GM20000 (cell line): ENCODE measurements around the gene DUSP18.
"Not testable (repeated sequence)": the region's sequence is repeated elsewhere in the genome, so short reads cannot be mapped to it uniquely, and the experiment has no call there.

Experiments used
- DNase-seq: peaks from one replicate; pipeline ENCODE4 v3.0.0; 2012; ENCODE audit warnings: low spot score
- CTCF ChIP-seq: IDR thresholded peaks from 2 replicates; pipeline ENCODE4 v1.5.1; 2012; ENCODE audit warnings: mild to moderate bottlenecking, control low read depth; ENCODE audit errors: extremely low read depth, missing control alignments

Gene DUSP18

GRCh38 chr22:30689622-30690021 is 21.9 kb upstream of the DUSP18 start:
- no peak for TF ChIP-seq CTCF

DNA sequence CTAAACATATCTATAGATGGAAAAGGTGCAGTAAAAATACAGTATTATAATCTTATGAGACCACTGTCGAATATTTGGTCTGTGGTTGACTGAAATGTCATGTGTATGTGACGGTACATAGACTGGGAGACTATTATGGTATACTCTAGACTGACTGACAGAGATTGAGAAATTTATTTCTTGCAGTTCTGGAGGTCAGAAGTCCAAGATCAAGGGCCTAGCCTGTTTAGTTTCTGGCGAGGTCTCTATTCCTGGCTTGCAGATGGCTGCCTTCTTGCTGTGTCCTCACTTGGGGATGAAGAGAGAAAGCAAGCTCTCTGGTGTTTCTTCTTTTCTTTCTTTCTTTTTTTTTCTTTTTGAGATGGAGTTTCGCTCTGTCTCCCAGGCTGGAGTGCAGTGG is 19.7 kb upstream of the DUSP18 start:
- no peak for TF ChIP-seq CTCF

More at GRCh38 chr22:30689622-30690021, 21.9 kb upstream of the DUSP18 start:
- DNase-seq: no peak

DNA sequence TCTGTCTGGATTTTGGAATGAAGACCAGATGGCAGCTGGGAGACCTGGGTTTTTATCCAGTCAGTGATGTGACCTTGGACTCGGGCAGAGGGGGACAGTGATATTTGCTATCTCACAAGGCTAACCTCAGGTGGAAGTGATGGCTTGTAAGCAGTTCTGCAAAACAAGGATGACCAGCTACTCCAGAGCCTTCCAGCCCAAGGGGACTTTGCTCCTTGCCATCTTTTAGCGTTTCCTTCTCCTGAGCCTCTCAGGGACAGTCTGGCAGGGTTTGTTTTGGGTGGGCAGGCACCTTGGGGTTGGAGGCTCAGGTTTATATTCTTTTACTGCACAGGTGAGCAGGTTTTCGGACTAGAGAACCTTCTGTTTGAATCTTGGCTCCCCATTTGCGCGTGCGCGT is 17.5 kb upstream of the DUSP18 start:
- no peak for DNase-seq

More for the DNA sequence above, 19.7 kb upstream of the DUSP18 start:
- DNase-seq: no peak

GRCh38 chr22:30681831-30682230 is 14.2 kb upstream of the DUSP18 start:
- no peak for TF ChIP-seq CTCF
- DNase-seq: no peak

More for the DNA sequence above, 17.5 kb upstream of the DUSP18 start:
- TF ChIP-seq CTCF: no peak

DNA sequence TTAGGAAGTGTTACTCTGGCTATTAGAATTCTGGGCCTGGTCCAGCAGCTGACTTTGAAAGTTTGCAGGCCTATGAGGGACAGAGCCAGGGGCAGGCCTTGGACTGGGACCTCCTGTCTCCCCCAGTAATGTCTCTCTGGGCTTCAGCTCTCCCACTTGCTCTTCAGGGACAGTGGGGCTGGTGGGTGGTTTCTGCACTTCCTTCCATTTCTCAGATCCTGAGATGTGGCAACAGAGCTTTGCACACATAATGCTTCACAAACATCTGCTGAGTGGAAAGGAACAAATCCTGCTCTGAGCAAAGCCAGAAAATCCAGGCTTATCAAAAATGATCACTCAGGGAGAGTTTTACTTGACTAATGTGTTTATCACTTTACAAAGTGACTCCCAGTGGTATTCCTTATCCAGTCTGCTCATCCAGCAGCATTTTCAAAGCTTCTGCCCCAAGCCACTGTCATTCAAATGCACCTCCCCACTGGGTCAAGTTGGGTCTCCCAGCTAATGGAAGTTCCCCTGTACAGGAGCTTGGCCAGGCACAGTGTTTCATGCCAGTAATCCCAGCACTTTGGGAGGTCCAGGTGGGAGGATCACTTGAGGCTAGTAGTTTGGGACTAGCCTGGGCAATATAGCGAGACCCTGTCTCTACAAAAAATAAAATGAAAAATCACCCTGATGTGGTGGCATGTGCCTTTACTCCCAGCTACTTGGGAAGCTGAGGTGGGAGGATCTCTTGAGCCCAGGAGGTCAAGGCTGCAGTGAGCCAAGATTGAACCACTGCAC is 13.5 kb upstream of the DUSP18 start:
- DNase-seq: no peak
- no peak for TF ChIP-seq CTCF

DNA sequence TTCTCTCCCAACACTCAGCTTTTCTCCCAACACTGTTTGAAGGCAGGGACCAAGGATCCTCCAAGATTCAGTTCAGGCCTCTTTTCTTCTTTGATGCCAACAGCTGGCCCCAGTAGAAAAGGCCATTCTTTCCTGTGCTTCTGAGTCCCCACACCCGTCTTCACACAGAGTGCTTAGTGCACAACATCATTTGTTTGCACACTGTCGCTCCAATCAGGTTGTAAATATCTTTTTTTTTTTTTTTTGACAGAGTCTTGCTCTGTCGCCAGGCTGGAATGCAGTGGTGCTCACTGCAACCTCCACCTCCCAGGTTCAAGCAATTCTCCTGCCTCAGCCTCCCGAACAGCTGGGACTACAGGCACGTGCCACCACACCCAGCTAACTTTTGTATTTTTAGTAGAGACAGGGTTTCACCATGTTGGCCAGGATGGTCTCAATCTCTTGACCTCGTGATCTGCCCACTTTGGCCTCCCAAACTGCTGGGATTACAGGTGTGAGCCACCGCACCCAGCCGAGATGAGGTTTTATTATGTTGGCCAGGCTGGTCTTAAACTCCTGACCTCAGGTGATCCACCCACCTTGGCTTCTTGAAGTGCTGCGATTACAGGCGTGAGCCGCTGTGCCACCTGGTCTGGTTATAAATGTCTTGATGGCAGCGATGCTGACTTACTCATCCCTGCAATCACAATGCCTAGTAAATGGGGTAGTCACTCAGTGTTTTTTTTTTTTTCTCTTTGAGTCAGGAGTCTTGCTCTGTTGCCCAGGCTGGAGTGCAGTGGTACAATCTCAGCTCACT is 12.4 kb upstream of the DUSP18 start:
- not testable (repeated sequence) for DNase-seq

DNA sequence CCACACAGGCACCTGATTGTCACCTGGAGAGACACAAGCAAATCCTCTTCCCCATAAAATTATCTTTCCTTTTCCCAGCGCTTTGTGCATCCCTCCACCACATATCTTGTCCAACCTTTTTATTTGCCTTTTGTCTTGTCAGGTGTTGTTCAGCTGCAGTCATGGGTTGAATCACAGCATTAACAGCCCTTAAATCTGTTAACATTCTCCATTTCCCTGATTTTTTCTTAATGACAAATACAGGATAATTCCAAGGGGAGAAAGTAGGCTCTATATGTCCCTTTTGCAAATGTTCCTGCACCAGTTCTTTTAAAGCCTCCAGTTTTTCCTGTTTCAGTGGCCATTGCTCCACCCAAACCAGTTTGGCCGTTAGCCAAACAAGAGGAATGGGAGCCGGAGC is 8.9 kb upstream of the DUSP18 start:
- not testable (repeated sequence) for DNase-seq

GRCh38 chr22:30675436-30675835 is 7.8 kb upstream of the DUSP18 start:
- no peak for TF ChIP-seq CTCF
- no peak for DNase-seq
